AG04450 (cell line): ENCODE measurements around the gene GPC6. TPM values are rescaled to one million over a fixed set of nuclear protein-coding genes. Genes with fewer than 3 reads are reported as not detected.

Experiments used
- CTCF ChIA-PET: fragments of 300-600, 350-600 bp; formaldehyde crosslinking; extraction: SDS; loops from one replicate; lab custom pipeline; 2022; ENCODE audit warnings: antibody characterized with exemption, inconsistent platforms; lab: Charles Lee
- POLR2A ChIA-PET: fragments of 350-600 bp; formaldehyde crosslinking; extraction: SDS; loops from one replicate; lab custom pipeline; 2021; ENCODE audit warnings: antibody characterized with exemption, inconsistent platforms; lab: Yijun Ruan, JAX
- DNase-seq: peaks from one replicate; pipeline ENCODE4 v3.0.0-alpha.2; 2011; ENCODE audit warnings: low read depth, low spot score
- H3K27ac ChIP-seq: one replicate; pipeline ENCODE4 v1.5.1; 2012; ENCODE audit warnings: low read depth, low read length, control low read depth
- H3K27me3 ChIP-seq: one replicate; pipeline ENCODE4 v1.6.0; 2012; ENCODE audit warnings: low read length; ENCODE audit not compliant: control insufficient read depth, insufficient read depth
- H3K4me3 ChIP-seq: 2 replicates; pipeline ENCODE4 v1.5.1; 2011; ENCODE audit warnings: mild to moderate bottlenecking, low read depth, low read length, control low read depth
- H3K9me3 ChIP-seq: 2 replicates; pipeline ENCODE4 v1.5.1; 2012; ENCODE audit warnings: low read length; ENCODE audit not compliant: control insufficient read depth, insufficient read depth
- CTCF ChIP-seq: IDR thresholded peaks from 2 replicates; pipeline ENCODE4 v1.5.1; 2011; ENCODE audit warnings: low read depth, low read length, control low read depth, inconsistent platforms
- polyA plus RNA-seq: library from polyadenylated mRNA; depleted of rRNA; stranded (reverse); fragments of >200 nt; gene quantifications from 2 replicates; pipeline ENCODE4 v1.2.3, GENCODE V29; 2011

GPC6 gene
- polyA plus RNA-seq, 1 experiment: 40.4 TPM

DNA sequence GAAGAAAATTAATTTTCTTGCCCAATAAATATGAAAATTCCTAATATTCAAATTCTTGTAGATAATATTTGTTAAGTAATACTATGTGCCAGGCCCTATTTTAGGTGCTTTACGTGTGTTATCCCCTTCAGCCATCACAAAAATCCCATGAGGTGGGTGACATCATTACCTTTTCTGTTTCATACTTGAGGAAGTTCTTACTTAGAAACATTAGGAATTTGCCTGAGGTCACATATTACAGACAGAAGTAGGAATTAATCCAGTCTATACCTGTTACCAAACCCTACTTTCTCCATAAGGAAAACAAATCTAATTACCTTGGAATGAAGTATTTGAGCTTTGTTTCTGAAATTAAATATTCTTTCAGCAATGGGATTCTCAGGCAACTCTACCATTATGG lies 336.1 kb downstream of the GPC6 start:
- DNase-seq: no peak
- H3K27ac ChIP-seq: no peak overlapping the region
- H3K27me3 ChIP-seq: no peaks in the 10 kb centered on the region
- ChIA-PET POLR2A (no interaction called here), CTCF (no interaction called here)
- no peak for TF ChIP-seq CTCF
- no peak overlapping the region for H3K4me3 ChIP-seq
- H3K9me3 ChIP-seq: no peaks in the 10 kb centered on the region

- ChIA-PET POLR2A (no interaction called here), CTCF (no interaction called here)
- no peak for TF ChIP-seq CTCF
- DNase-seq: no peak
- Histone ChIP-seq H3K27ac (no peak overlapping the region), H3K4me3 (no peak overlapping the region), H3K27me3 (no peaks in the 10 kb centered on the region), H3K9me3 (no peaks in the 10 kb centered on the region)
Measured at GRCh38 chr13:93577105-93577504, 350.5 kb downstream of the GPC6 start.

DNA sequence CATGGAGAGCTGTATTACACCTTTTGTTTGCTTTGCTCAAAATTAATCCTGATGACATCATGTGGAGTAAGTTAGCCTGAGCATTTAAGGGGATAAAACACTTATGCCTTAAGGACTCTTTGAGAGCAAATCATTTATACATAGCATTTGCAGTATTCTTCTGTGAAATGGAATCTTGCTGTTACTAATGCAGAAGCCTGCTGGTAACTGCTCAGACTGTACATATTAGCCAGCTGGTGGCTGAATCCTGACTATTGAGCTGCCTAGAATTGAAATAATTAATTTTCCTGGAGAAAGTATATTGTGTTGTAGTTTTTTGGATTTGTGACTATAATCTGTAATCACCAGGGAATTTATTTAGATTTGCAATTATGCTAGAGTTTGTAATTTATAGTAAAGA lies 363.2 kb downstream of the GPC6 start:
- CTCF ChIA-PET: no interaction called here
- no peak overlapping the region for H3K27ac ChIP-seq
- H3K4me3 ChIP-seq: no peak overlapping the region
- TF ChIP-seq CTCF: no peak
- DNase-seq: no peak
- POLR2A ChIA-PET: no interaction called here
- H3K9me3 ChIP-seq: no peaks in the 10 kb centered on the region
- no peaks in the 10 kb centered on the region for H3K27me3 ChIP-seq

DNA sequence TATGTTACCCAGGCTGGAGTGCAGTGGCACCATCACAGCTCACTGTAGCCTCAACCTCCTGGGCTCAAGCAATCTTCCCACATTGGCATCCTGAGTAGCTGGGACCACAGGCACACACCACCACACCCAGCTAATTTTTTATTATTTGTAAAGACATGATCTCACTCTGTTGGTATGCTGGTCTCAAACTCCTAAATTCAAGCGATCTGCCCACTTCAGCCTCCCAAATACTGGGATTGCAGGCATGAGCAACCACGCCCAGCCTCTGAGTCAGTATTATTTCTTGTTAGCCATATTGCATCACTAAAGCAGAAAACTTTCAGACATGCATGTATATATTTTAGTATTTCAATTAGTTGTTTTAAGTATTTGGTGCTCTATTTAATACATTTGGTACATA lies 376.4 kb downstream of the GPC6 start:
- Histone ChIP-seq H3K9me3 (no peaks in the 10 kb centered on the region), H3K27ac (no peak overlapping the region), H3K27me3 (no peaks in the 10 kb centered on the region), H3K4me3 (no peak overlapping the region)
- ChIA-PET CTCF (no interaction called here), POLR2A (no interaction called here)
- no peak for TF ChIP-seq CTCF
- peak; percentile 30 for DNase-seq

DNA sequence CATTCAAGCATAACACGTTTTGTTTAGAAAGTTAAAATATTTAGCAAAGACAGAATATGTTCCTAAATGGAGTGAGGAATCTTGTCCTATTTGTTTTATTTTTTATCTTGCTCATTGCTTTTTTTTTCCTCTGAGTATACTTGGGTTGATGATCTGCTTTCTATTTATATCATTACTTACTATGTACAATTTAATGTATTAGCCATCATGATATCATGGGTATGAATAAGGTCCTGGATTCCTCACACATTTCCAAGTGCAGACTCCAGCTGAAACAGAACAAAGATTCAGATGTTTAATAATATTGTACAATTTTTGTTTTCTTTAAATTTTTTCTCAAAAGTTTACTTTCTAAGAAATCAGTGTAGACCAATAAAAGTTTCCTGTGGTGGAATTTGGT lies 388.2 kb downstream of the GPC6 start:
- CTCF ChIA-PET: no interaction called here
- Histone ChIP-seq H3K27ac (no peak overlapping the region), H3K4me3 (no peak overlapping the region), H3K27me3 (no peaks in the 10 kb centered on the region), H3K9me3 (no peaks in the 10 kb centered on the region)
- POLR2A ChIA-PET: no interaction called here
- TF ChIP-seq CTCF: no peak
- no peak for DNase-seq
